GM21529 (cell line): ENCODE measurements around the gene OTOP3.
"Not testable (repeated sequence)": the region's sequence is repeated elsewhere in the genome, so short reads cannot be mapped to it uniquely, and the experiment has no call there.

ENCODE experiments used
- ATAC-seq: cut with Tn5 transposase; IDR thresholded peaks from one replicate; pipeline ENCODE4 v1.9.1; 2021; ENCODE audit not compliant: unreplicated experiment

The OTOP3 gene

GRCh38 chr17:74981979-74982662, 46.4 kb downstream of the OTOP3 start:
- no peak for ATAC-seq

- ATAC-seq = not testable (repeated sequence)
These were observed 47.1 kb downstream of the OTOP3 start for GRCh38 chr17:74982663-74983313.

- ATAC-seq = no peak
These were observed 50.5 kb downstream of the OTOP3 start for GRCh38 chr17:74986206-74986576.

- ATAC-seq = peak; percentile 95
These were observed 51.8 kb downstream of the OTOP3 start, which contains the start of gene CDR2L for GRCh38 chr17:74987418-74987908. TSS of gene CDR2L (plus strand) at chr17:74987632. CDS start at chr17:74988044, 412 bp downstream.

- ATAC-seq = peak; percentile 32
These were observed 52.4 kb downstream of the OTOP3 start for GRCh38 chr17:74987909-74988711.

GRCh38 chr17:74990581-74991105, 54.9 kb downstream of the OTOP3 start:
- ATAC-seq = no peak

GRCh38 chr17:74992223-74992622, 56.5 kb downstream of the OTOP3 start:
- ATAC-seq = no peak

GRCh38 chr17:74994440-74994839, 58.7 kb downstream of the OTOP3 start:
- ATAC-seq = no peak

- no peak for ATAC-seq
These were observed 60.1 kb downstream of the OTOP3 start for GRCh38 chr17:74995847-74996246.

- ATAC-seq = no peak
These were observed 63.1 kb downstream of the OTOP3 start for GRCh38 chr17:74998783-74999182.

GRCh38 chr17:74999523-74999922, 63.8 kb downstream of the OTOP3 start:
- no peak for ATAC-seq
